SK-N-SH (cell line): ENCODE data around the gene TRIM54. TPM values are rescaled to one million over a fixed set of nuclear protein-coding genes. Genes with fewer than 3 reads are reported as not detected.

Source experiments
- CTCF ChIA-PET: fragments of 300-600, 350-600 bp; formaldehyde crosslinking; extraction: SDS; loops from one replicate; lab custom pipeline; 2021; lab: Yijun Ruan, JAX
- POLR2A ChIA-PET: fragments of 350-600 bp; sonication (Branson Sonifier 250); formaldehyde crosslinking; extraction: SDS; loops from one replicate; lab custom pipeline; 2020; ENCODE audit warnings: antibody characterized with exemption, inconsistent platforms; lab: Yijun Ruan, JAX
- DNase-seq: peaks from one replicate; pipeline ENCODE4 v3.0.0; 2012
- H2AFZ ChIP-seq: fragments of 200-600 bp; sonication (generic); 2 replicates; pipeline ENCODE4 v1.8.1; 2016; ENCODE audit warnings: antibody characterized with exemption, mild to moderate bottlenecking, low read depth
- H3F3A ChIP-seq: fragments of 200-600 bp; sonication (generic); replicated peaks from 2 replicates; pipeline ENCODE3; 2016; ENCODE audit warnings: antibody characterized with exemption, mild to moderate bottlenecking; ENCODE audit not compliant: insufficient read depth
- H3K27ac ChIP-seq, 2 experiments: fragments of 200-500 bp in 1 of 2; fragments of 200-600 bp in 1 of 2; sonication (Bioruptor generic) in 1 of 2; sonication (generic), shearing (Covaris generic) in 1 of 2; 2 replicates each; pipeline versions ENCODE4 v1.5.1 to v1.6.1; 2014 to 2016; ENCODE audit warnings: low read depth in 2 of 2, inconsistent platforms in 1 of 2, low read length in 1 of 2, mild to moderate bottlenecking in 1 of 2, mixed read lengths in 1 of 2
- H3K27me3 ChIP-seq: fragments of 200-600 bp; sonication (generic), shearing (Covaris generic); 2 replicates; pipeline ENCODE4 v1.6.1; 2016; ENCODE audit warnings: mixed run types; ENCODE audit not compliant: insufficient read depth
- H3K36me3 ChIP-seq, 2 experiments: fragments of 200-500 bp in 1 of 2; fragments of 200-600 bp in 1 of 2; sonication (Bioruptor generic) in 1 of 2; sonication (generic) in 1 of 2; replicated peaks in 1 of 2; 2 replicates each; pipeline versions ENCODE3 to v1.5.1; 2014 to 2016; ENCODE audit warnings: low read length in 1 of 2, mild to moderate bottlenecking in 1 of 2; ENCODE audit not compliant: insufficient read depth in 2 of 2, control insufficient read depth in 1 of 2
- H3K4me1 ChIP-seq, 2 experiments: fragments of 200-500 bp in 1 of 2; fragments of 200-600 bp in 1 of 2; sonication (Bioruptor generic) in 1 of 2; sonication (generic), shearing (Covaris generic) in 1 of 2; 2 replicates each; pipeline versions ENCODE4 v1.5.1 to v1.6.1; 2014 to 2016; ENCODE audit warnings: low read depth in 1 of 2, low read length in 1 of 2, mixed run types in 1 of 2; ENCODE audit not compliant: insufficient read depth in 2 of 2, control insufficient read depth in 1 of 2
- H3K4me2 ChIP-seq: fragments of 200-600 bp; sonication (generic), shearing (Covaris generic); 2 replicates; pipeline ENCODE4 v1.6.1; 2017; ENCODE audit warnings: mixed run types
- H3K4me3 ChIP-seq, 2 experiments: fragments of 200-500 bp in 1 of 2; fragments of 200-600 bp in 1 of 2; sonication (Bioruptor generic) in 1 of 2; sonication (generic), shearing (Covaris generic) in 1 of 2; 2 replicates each; pipeline versions ENCODE4 v1.5.1 to v1.8.1; 2014 to 2016; ENCODE audit warnings: low read depth in 2 of 2, inconsistent platforms in 1 of 2, low read length in 1 of 2, mild to moderate bottlenecking in 1 of 2, mixed read lengths in 1 of 2, moderate library complexity in 1 of 2
- H3K79me2 ChIP-seq: fragments of 200-600 bp; sonication (generic); 2 replicates; pipeline ENCODE4 v1.8.1; 2017; ENCODE audit warnings: mild to moderate bottlenecking; ENCODE audit not compliant: insufficient read depth
- H3K9ac ChIP-seq: fragments of 200-600 bp; sonication (generic); 2 replicates; pipeline ENCODE4 v1.6.1; 2017; ENCODE audit warnings: mixed run types
- H3K9me2 ChIP-seq: fragments of 200-600 bp; sonication (generic); 2 replicates; pipeline ENCODE4 v1.6.1; 2017; ENCODE audit warnings: mixed run types
- H3K9me3 ChIP-seq: fragments of 200-600 bp; sonication (generic); 2 replicates; pipeline ENCODE4 v1.6.1; 2017; ENCODE audit warnings: mixed run types, mild to moderate bottlenecking, moderate library complexity
- H4K20me1 ChIP-seq: fragments of 200-600 bp; sonication (generic); 2 replicates; pipeline ENCODE4 v1.6.1; 2017; ENCODE audit warnings: mild to moderate bottlenecking, mixed run types; ENCODE audit not compliant: insufficient read depth
- CHD2 ChIP-seq: fragments of 150-350 bp; IDR thresholded peaks from 2 replicates; pipeline ENCODE4 v1.6.1; 2018; ENCODE audit warnings: low read length; ENCODE audit not compliant: partially characterized antibody
- CTCF ChIP-seq: fragments of 200-600 bp; sonication (generic); IDR thresholded peaks from 2 replicates; pipeline ENCODE4 v1.6.1; 2017; ENCODE audit warnings: antibody characterized with exemption, mild to moderate bottlenecking, moderate library complexity
- ELF1 ChIP-seq: IDR thresholded peaks from 2 replicates; pipeline ENCODE4 v1.4.0; 2012
- EP300 ChIP-seq, 2 experiments: IDR thresholded peaks; 2 replicates each; pipeline versions ENCODE4 v1.4.0 to v1.6.1; 2012; ENCODE audit warnings: borderline replicate concordance in 1 of 2, low read depth in 1 of 2, low read length in 1 of 2
- FOXJ3 ChIP-seq: sonication (generic); formaldehyde crosslinking; IDR thresholded peaks from 2 replicates; pipeline ENCODE4 v1.5.1; 2020; ENCODE audit warnings: mild to moderate bottlenecking, missing genetic modification reagents
- GABPA ChIP-seq: IDR thresholded peaks from 2 replicates; pipeline ENCODE4 v1.4.0; 2012; ENCODE audit warnings: low read depth, mild to moderate bottlenecking
- GATA2 ChIP-seq: sonication (generic); formaldehyde crosslinking; IDR thresholded peaks from 2 replicates; pipeline ENCODE4 v1.5.0; 2020; ENCODE audit warnings: mild to moderate bottlenecking, missing genetic modification reagents
- MXI1 ChIP-seq: IDR thresholded peaks from 2 replicates; pipeline ENCODE4 v1.6.1; 2012; ENCODE audit warnings: mild to moderate bottlenecking, low read depth, low read length, improper control_type of control experiment
- POLR2AphosphoS5 ChIP-seq: IDR thresholded peaks from 2 replicates; pipeline ENCODE4 v1.6.1; 2012; ENCODE audit warnings: low read depth, low read length
- RAD21 ChIP-seq: IDR thresholded peaks from 2 replicates; pipeline ENCODE4 v1.6.1; 2012; ENCODE audit warnings: mild to moderate bottlenecking, low read length
- RCOR1 ChIP-seq: fragments of 150-350 bp; IDR thresholded peaks from 2 replicates; pipeline ENCODE4 v1.6.1; 2017; ENCODE audit warnings: antibody characterized with exemption, low read length
- RFX5 ChIP-seq: IDR thresholded peaks from 2 replicates; pipeline ENCODE4 v1.6.1; 2012; ENCODE audit warnings: mild to moderate bottlenecking, improper control_type of control experiment, low read length
- RXRA ChIP-seq: IDR thresholded peaks from 2 replicates; pipeline ENCODE4 v1.4.0; 2012; ENCODE audit warnings: low read depth, mild to moderate bottlenecking, borderline replicate concordance
- SIN3A ChIP-seq: IDR thresholded peaks from 2 replicates; pipeline ENCODE4 v1.6.1; 2012; ENCODE audit warnings: low read depth, mild to moderate bottlenecking, low read length, moderate library complexity, borderline replicate concordance
- SMC3 ChIP-seq: IDR thresholded peaks from 2 replicates; pipeline ENCODE4 v1.6.1; 2012; ENCODE audit warnings: low read depth, low read length, improper control_type of control experiment
- TAF1 ChIP-seq: IDR thresholded peaks from 2 replicates; pipeline ENCODE4 v1.6.1; 2012; ENCODE audit warnings: low read depth, mild to moderate bottlenecking, low read length, moderate library complexity, borderline replicate concordance
- TEAD4 ChIP-seq: IDR thresholded peaks from 2 replicates; pipeline ENCODE4 v1.4.0; 2012; ENCODE audit warnings: mild to moderate bottlenecking, borderline replicate concordance; ENCODE audit not compliant: insufficient read depth
- YY1 ChIP-seq: IDR thresholded peaks from 2 replicates; pipeline ENCODE4 v1.4.0; 2012; ENCODE audit warnings: low read depth, mild to moderate bottlenecking
- WGBS: methylation state at CpG from one replicate; pipeline ENCODE4 v1.1.6; 2017; ENCODE audit warnings: low lambda C conversion rate; 5-methylcytosine and 5-hydroxymethylcytosine counted together
- polyA plus RNA-seq, 3 experiments: library from polyadenylated mRNA; depleted of rRNA; stranded (reverse); fragments of >200 nt; gene quantifications; 2 replicates each; pipeline ENCODE4 v1.2.3, GENCODE V29; 2012
- TF ChIP-seq, protein P1 (sequence below): IDR thresholded peaks from 2 replicates; pipeline ENCODE4 v1.4.0; 2012; ENCODE audit warnings: low read depth, borderline replicate concordance
- TF ChIP-seq, protein P2 (sequence below): IDR thresholded peaks from 2 replicates; pipeline ENCODE4; 2012
- TF ChIP-seq, protein P3 (sequence below): IDR thresholded peaks from 2 replicates; pipeline ENCODE4 v1.4.0; 2012; ENCODE audit warnings: low read depth
- TF ChIP-seq, protein P4 (sequence below): fragments of 150-350 bp; IDR thresholded peaks from 2 replicates; pipeline ENCODE4 v1.6.1; 2016; ENCODE audit warnings: mild to moderate bottlenecking, low read depth, low read length

Gene TRIM54
- polyA plus RNA-seq, 1 of the 3 experiments (the other 2 are of a cell fraction): 0.28 TPM

- peaks cover 2 to 13% of the 10 kb centered on the region in 2 experiments; a peak in 3 of 4 replicates for H3K4me1 ChIP-seq
- no peaks in the 10 kb centered on the region for H3K79me2 ChIP-seq
- H3K4me3 ChIP-seq: no peak overlapping the region
- no peak for DNase-seq
- no peak overlapping the region for H3K4me2 ChIP-seq
- 94% methylated on average over 5 of the region's 5 CpGs for WGBS
- H2AFZ ChIP-seq: no peak overlapping the region
- H3K27ac ChIP-seq: no peak overlapping the region
- POLR2A ChIA-PET: no interaction called here
- no peaks in the 10 kb centered on the region for H3K36me3 ChIP-seq
- TF ChIP-seq CHD2 (no peak), TEAD4 (no peak), TAF1 (no peak), GABPA (no peak)
- no peak overlapping the region for H3K9ac ChIP-seq
- H3K9me3 ChIP-seq: no peaks in the 10 kb centered on the region
- H3K27me3 ChIP-seq: no peaks in the 10 kb centered on the region
- no peaks in the 10 kb centered on the region for H3K9me2 ChIP-seq
- peaks cover 18% of the 10 kb centered on the region for H3F3A ChIP-seq
- CTCF ChIA-PET: interaction anchor here (4.3 to 18.7 kb wide), 4 partner anchors 9 to 329 kb away, joined by 17 to 392 read pairs (median 204); partner anchors contain the start of genes SLC30A3, TRIM54 and UCN
- no peaks in the 10 kb centered on the region for H4K20me1 ChIP-seq
Measured at GRCh38 chr2:27290549-27290948, 8.3 kb downstream of the TRIM54 start.

DNA sequence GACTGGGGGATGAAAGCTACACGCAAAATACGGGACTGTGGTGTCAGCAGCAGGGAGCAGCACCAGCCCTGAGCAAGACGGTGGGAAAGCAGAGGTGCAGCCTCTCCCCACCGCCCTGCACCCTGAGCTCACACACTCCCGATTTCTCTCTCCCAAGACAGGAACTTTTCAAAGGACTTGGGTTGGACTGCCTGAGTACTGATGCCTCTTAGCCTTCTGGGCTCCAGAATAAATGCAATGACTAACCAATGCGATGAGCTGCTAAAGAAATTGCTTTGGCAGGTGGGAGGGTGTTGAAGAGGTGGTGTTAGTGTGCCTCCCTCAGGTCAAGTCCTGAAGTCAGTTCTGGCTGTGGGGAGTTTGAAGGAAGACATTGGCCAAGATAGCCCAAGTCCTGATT is 9.6 kb downstream of the TRIM54 start:
- Histone ChIP-seq H3K36me3 (no peaks in the 10 kb centered on the region), H4K20me1 (no peaks in the 10 kb centered on the region), H3K4me2 (no peak overlapping the region), H3K4me1 (peaks cover 2 to 13% of the 10 kb centered on the region in 2 experiments; a peak in 3 of 4 replicates), H3K79me2 (no peaks in the 10 kb centered on the region), H3K4me3 (no peak overlapping the region), H3K9me3 (no peaks in the 10 kb centered on the region), H2AFZ (no peak overlapping the region), H3K9me2 (no peaks in the 10 kb centered on the region), H3K27ac (no peak overlapping the region), H3K27me3 (no peaks in the 10 kb centered on the region), H3K9ac (no peak overlapping the region), H3F3A (peaks cover 18% of the 10 kb centered on the region)
- 80% methylated on average over 6 of the region's 6 CpGs for WGBS
- DNase-seq: no peak
- POLR2A ChIA-PET: no interaction called here
- CTCF ChIA-PET: interaction anchor here (0.8 to 18.7 kb wide), 9 partner anchors 10 to 330 kb away, joined by 3 to 392 read pairs (median 13); partner anchors contain the start of genes SLC30A3, TRIM54 and UCN
- TF ChIP-seq TEAD4 (no peak), CTCF (peak; percentile 38), FOXJ3 (no peak), SMC3 (no peak), YY1 (no peak), RFX5 (no peak), RAD21 (peak; percentile 26), ELF1 (no peak), CHD2 (no peak), EP300 (IDR thresholded peaks at IDR 0.05; ENCODE audit: borderline replicate concordance in 1 of 2, low read depth in 1 of 2, low read length in 1 of 2) (no peak), POLR2AphosphoS5 (no peak), RCOR1 (no peak), RXRA (no peak), SIN3A (no peak), MXI1 (no peak), GATA2 (no peak)
- TF ChIP-seq, protein P1, sequence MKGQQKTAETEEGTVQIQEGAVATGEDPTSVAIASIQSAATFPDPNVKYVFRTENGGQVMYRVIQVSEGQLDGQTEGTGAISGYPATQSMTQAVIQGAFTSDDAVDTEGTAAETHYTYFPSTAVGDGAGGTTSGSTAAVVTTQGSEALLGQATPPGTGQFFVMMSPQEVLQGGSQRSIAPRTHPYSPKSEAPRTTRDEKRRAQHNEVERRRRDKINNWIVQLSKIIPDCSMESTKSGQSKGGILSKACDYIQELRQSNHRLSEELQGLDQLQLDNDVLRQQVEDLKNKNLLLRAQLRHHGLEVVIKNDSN: no peak
- TF ChIP-seq, protein P2, sequence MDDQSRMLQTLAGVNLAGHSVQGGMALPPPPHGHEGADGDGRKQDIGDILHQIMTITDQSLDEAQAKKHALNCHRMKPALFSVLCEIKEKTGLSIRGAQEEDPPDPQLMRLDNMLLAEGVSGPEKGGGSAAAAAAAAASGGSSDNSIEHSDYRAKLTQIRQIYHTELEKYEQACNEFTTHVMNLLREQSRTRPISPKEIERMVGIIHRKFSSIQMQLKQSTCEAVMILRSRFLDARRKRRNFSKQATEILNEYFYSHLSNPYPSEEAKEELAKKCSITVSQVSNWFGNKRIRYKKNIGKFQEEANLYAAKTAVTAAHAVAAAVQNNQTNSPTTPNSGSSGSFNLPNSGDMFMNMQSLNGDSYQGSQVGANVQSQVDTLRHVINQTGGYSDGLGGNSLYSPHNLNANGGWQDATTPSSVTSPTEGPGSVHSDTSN: peak; percentile 38; the same call in 1 of the 2 replicates
- TF ChIP-seq, protein P3, sequence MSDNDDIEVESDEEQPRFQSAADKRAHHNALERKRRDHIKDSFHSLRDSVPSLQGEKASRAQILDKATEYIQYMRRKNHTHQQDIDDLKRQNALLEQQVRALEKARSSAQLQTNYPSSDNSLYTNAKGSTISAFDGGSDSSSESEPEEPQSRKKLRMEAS: no peak
- TF ChIP-seq, protein P4, sequence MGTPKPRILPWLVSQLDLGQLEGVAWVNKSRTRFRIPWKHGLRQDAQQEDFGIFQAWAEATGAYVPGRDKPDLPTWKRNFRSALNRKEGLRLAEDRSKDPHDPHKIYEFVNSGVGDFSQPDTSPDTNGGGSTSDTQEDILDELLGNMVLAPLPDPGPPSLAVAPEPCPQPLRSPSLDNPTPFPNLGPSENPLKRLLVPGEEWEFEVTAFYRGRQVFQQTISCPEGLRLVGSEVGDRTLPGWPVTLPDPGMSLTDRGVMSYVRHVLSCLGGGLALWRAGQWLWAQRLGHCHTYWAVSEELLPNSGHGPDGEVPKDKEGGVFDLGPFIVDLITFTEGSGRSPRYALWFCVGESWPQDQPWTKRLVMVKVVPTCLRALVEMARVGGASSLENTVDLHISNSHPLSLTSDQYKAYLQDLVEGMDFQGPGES: no peak
